GM23338 (cell line): ENCODE data around the gene CEBPZOS. TPM values are rescaled to one million over a fixed set of nuclear protein-coding genes. Genes with fewer than 3 reads are reported as not detected.

Experiments
- ATAC-seq: fragments of 200-7000 bp; cut with Tn5 transposase; 3 replicates; pipeline ENCODE4 v1.9.1; 2020
- DNase-seq: peaks from one replicate; pipeline ENCODE4 v3.0.0-alpha.2; 2015; ENCODE audit warnings: low spot score
- H2AFZ ChIP-seq: fragments of 200-600 bp; sonication (generic); 2 replicates; pipeline ENCODE4 v1.8.0; 2016; ENCODE audit warnings: antibody characterized with exemption, mild to moderate bottlenecking, moderate library complexity
- H3F3A ChIP-seq: fragments of 200-600 bp; sonication (generic); replicated peaks from 2 replicates; pipeline ENCODE4 v1.8.0; 2017; ENCODE audit warnings: antibody characterized with exemption, mixed run types, low read depth
- H3K27ac ChIP-seq: fragments of 200-600 bp; sonication (generic); 2 replicates; pipeline ENCODE4 v1.6.1; 2016; ENCODE audit warnings: low read depth
- H3K27me3 ChIP-seq: fragments of 200-600 bp; sonication (generic); 2 replicates; pipeline ENCODE4 v1.8.0; 2016; ENCODE audit warnings: mild to moderate bottlenecking, mixed run types, moderate library complexity; ENCODE audit not compliant: insufficient read depth
- H3K36me3 ChIP-seq: fragments of 200-600 bp; sonication (generic); 2 replicates; pipeline ENCODE4 v1.8.0; 2016; ENCODE audit warnings: mild to moderate bottlenecking; ENCODE audit not compliant: insufficient read depth
- H3K4me1 ChIP-seq: fragments of 200-600 bp; sonication (generic); 2 replicates; pipeline ENCODE4 v1.8.0; 2016; ENCODE audit warnings: mild to moderate bottlenecking, moderate library complexity; ENCODE audit not compliant: insufficient read depth
- H3K4me2 ChIP-seq: fragments of 200-600 bp; sonication (generic); 2 replicates; pipeline ENCODE4 v1.7.1; 2017; ENCODE audit warnings: mixed run types
- H3K4me3 ChIP-seq: fragments of 200-600 bp; sonication (generic); 2 replicates; pipeline ENCODE4 v1.6.1; 2016; ENCODE audit warnings: mixed run types
- H3K79me2 ChIP-seq: fragments of 200-600 bp; sonication (generic); replicated peaks from 2 replicates; pipeline ENCODE4 v1.8.0; 2017; ENCODE audit warnings: mild to moderate bottlenecking; ENCODE audit not compliant: insufficient read depth
- H3K9me2 ChIP-seq: fragments of 200-600 bp; sonication (generic); 2 replicates; pipeline ENCODE4 v1.8.0; 2017; ENCODE audit not compliant: insufficient read depth
- H4K20me1 ChIP-seq: fragments of 200-600 bp; sonication (generic); replicated peaks from 2 replicates; pipeline ENCODE4 v1.8.0; 2017; ENCODE audit warnings: mild to moderate bottlenecking; ENCODE audit not compliant: insufficient read depth
- H3K27ac Mint-ChIP-seq: 2 replicates; pipeline ENCODE4 v1.8.0; 2020; ENCODE audit warnings: inconsistent platforms, mild to moderate bottlenecking, moderate library complexity, mixed read lengths
- H3K27me3 Mint-ChIP-seq: 3 replicates; pipeline ENCODE4 v1.8.0; 2022; ENCODE audit warnings: low read depth, mild to moderate bottlenecking, moderate library complexity, mixed read lengths, inconsistent platforms; ENCODE audit not compliant: insufficient read depth, poor library complexity
- H3K36me3 Mint-ChIP-seq: 3 replicates; pipeline ENCODE4 v1.8.0; 2021; ENCODE audit warnings: low read depth, mild to moderate bottlenecking, inconsistent platforms, moderate library complexity, mixed read lengths
- H3K4me1 Mint-ChIP-seq: 3 replicates; pipeline ENCODE4 v1.8.0; 2020; ENCODE audit warnings: mild to moderate bottlenecking, inconsistent platforms, mixed read lengths
- H3K4me3 Mint-ChIP-seq: 3 replicates; pipeline ENCODE4 v1.8.0; 2021; ENCODE audit warnings: moderate library complexity, mild to moderate bottlenecking, inconsistent platforms, mixed read lengths
- H3K9me3 Mint-ChIP-seq: 3 replicates; pipeline ENCODE4 v1.8.0; 2020; ENCODE audit warnings: moderate library complexity, mild to moderate bottlenecking, inconsistent platforms, mixed read lengths
- CREB1 ChIP-seq: fragments of 250-450 bp; sonication (Bioruptor Pico); IDR thresholded peaks from 2 replicates; pipeline ENCODE4 v1.5.0; 2020; ENCODE audit warnings: low read depth, mild to moderate bottlenecking, moderate library complexity
- CTCF ChIP-seq, 2 experiments: fragments of 200-600 bp in 1 of 2; sonication (generic) in 1 of 2; conservative IDR thresholded peaks; 2 replicates each; pipeline versions ENCODE4 v1.5.1 to v1.6.1; 2016 to 2017; ENCODE audit warnings: antibody characterized with exemption in 2 of 2, low read depth in 2 of 2, mild to moderate bottlenecking in 2 of 2, moderate library complexity in 1 of 2
- ETS1 ChIP-seq: IDR thresholded peaks from 2 replicates; pipeline ENCODE4 v1.6.1; 2016; ENCODE audit warnings: antibody characterized with exemption
- EZH2phosphoT487 ChIP-seq: fragments of 200-600 bp; sonication (generic); IDR thresholded peaks from one replicate; pipeline ENCODE4 v1.8.1; 2018; ENCODE audit warnings: antibody characterized with exemption; ENCODE audit not compliant: unreplicated experiment
- JUNB ChIP-seq: IDR thresholded peaks from one replicate; pipeline ENCODE4 v1.6.1; 2016; ENCODE audit warnings: antibody characterized with exemption; ENCODE audit not compliant: unreplicated experiment
- NANOG ChIP-seq: IDR thresholded peaks from 2 replicates; pipeline ENCODE4 v1.6.1; 2016; ENCODE audit warnings: antibody characterized with exemption, borderline replicate concordance
- REST ChIP-seq: IDR thresholded peaks from one replicate; pipeline ENCODE4 v1.6.1; 2018; ENCODE audit warnings: antibody characterized with exemption; ENCODE audit not compliant: unreplicated experiment
- ZNF114 ChIP-seq: fragments of 250-450 bp; sonication (Bioruptor Pico); IDR thresholded peaks from 2 replicates; pipeline ENCODE4 v1.5.0; 2020; ENCODE audit warnings: mild to moderate bottlenecking, moderate library complexity
- ZNF331 ChIP-seq: fragments of 250-450 bp; sonication (Bioruptor Pico); IDR thresholded peaks from 2 replicates; pipeline ENCODE4 v1.5.0; 2020; ENCODE audit warnings: low read depth, mild to moderate bottlenecking, moderate library complexity
- polyA plus RNA-seq: library from polyadenylated mRNA; unstranded; fragments of >200 nt; fragmentation: Nextera tagmentation; extraction: Ambion mirVana; gene quantifications from 2 replicates; pipeline ENCODE4 v1.2.1, GENCODE V29; 2016
- total RNA-seq: library from RNA; depleted of rRNA; stranded (reverse); fragments of >200 nt; shearing (Covaris generic); gene quantifications from 2 replicates; pipeline ENCODE4 v1.2.3, GENCODE V29; 2014

Gene CEBPZOS
- total and polyA plus RNA-seq, 2 experiments from 2014 or later, result 83.6 to 191 TPM

- no peaks in the 10 kb centered on the region; the same call in 2 of the 3 replicates for H3K9me3 Mint-ChIP-seq
- Histone ChIP-seq H3K27ac (0 out of 2 replicates have a peak overlapping the region, but pooled peaks have one; percentile 32), H4K20me1 (no peaks in the 10 kb centered on the region), H3F3A (0 out of 2 replicates have a peak, but pooled peaks cover 6% of the 10 kb centered on the region), H3K9me2 (no peaks in the 10 kb centered on the region), H3K4me1 (peaks cover 33% of the 10 kb centered on the region), H3K27me3 (peaks cover 4% of the 10 kb centered on the region; the same call in 1 of the 2 replicates), H3K79me2 (peaks cover 45% of the 10 kb centered on the region), H3K4me3 (peak overlapping the region; percentile 86), H3K36me3 (no peaks in the 10 kb centered on the region), H3K4me2 (peak overlapping the region; percentile 94), H2AFZ (peak overlapping the region; percentile 95)
- peak overlapping the region; percentile 80 for H3K4me3 Mint-ChIP-seq
- ATAC-seq (peak; percentile 15), DNase-seq (peak; percentile 29)
- TF ChIP-seq CREB1 (CRISPR knock-in tag) (no peak), ZNF331 (CRISPR knock-in tag) (no peak), CTCF (conservative IDR thresholded peaks at IDR 0.05; ENCODE audit: low read depth in 2 of 2) (no peak), JUNB (no peak), ZNF114 (CRISPR knock-in tag) (no peak), REST (no peak), EZH2phosphoT487 (no peak), NANOG (no peak), ETS1 (no peak)
- peaks cover 23% of the 10 kb centered on the region for H3K36me3 Mint-ChIP-seq
- H3K4me1 Mint-ChIP-seq, result peaks cover 25% of the 10 kb centered on the region
- peak overlapping the region; percentile 39; the same call in 1 of the 2 replicates for H3K27ac Mint-ChIP-seq
- H3K27me3 Mint-ChIP-seq, result peaks cover 9% of the 10 kb centered on the region
Measured at GRCh38 chr2:37156071-37156856, 40.0 kb upstream of the CEBPZOS start.
